Measurements from ENCODE around the gene CERS3. TPM values are rescaled to one million over a fixed set of nuclear protein-coding genes. Genes with fewer than 3 reads are reported as not detected.

Gene CERS3
- total and polyA plus RNA-seq, 4 donors: 0.10 to 0.23 (median 0.12) TPM; not detected in 1

GRCh38 chr15:100547961-100548360 is 19.2 kb upstream of the CERS3 start:
- Histone ChIP-seq H3K4me3 (no peak overlapping the region), H3K4me1 (ENCODE audit: control insufficient read depth in 5 of 5, insufficient read depth in 5 of 5, low read length in 5 of 5) (peaks cover 0 to 1% (median 0%) of the 10 kb centered on the region in 5 donors), H3K9me3 (ENCODE audit: control insufficient read depth in 4 of 4, insufficient read depth in 3 of 4, low read length in 3 of 4) (peaks cover 0 to 10% (median 0%) of the 10 kb centered on the region in 4 donors), H3K27me3 (ENCODE audit: control insufficient read depth in 3 of 3, insufficient read depth in 3 of 3, low read length in 2 of 3) (peaks cover 0 to 13% (median 6%) of the 10 kb centered on the region in 3 donors), H3K27ac (ENCODE audit: low read depth in 1 of 2, low read length in 1 of 2) (no peak overlapping the region), H3K36me3 (ENCODE audit: control insufficient read depth in 4 of 4, insufficient read depth in 4 of 4, low read length in 4 of 4) (no peaks in the 10 kb centered on the region), H3K9ac (ENCODE audit: insufficient read depth in 1 of 2, low read length in 2 of 2) (no peak overlapping the region)
- no peak for TF ChIP-seq CTCF (IDR thresholded peaks at IDR 0.05; ENCODE audit: control extremely low read depth, extremely low read depth)
- 81 to 89% methylated on average over 5 of the region's 5 CpGs for WGBS, 2 donors
- no peak for ATAC-seq (ENCODE audit: insufficient read depth, low FRiP score)
- DNase-seq: no peak

- ATAC-seq (ENCODE audit: insufficient read depth, low FRiP score): no peak
- TF ChIP-seq CTCF (IDR thresholded peaks at IDR 0.05; ENCODE audit: control extremely low read depth, extremely low read depth): no peak
- Histone ChIP-seq H3K4me1 (ENCODE audit: control insufficient read depth in 5 of 5, insufficient read depth in 5 of 5, low read length in 5 of 5) (peaks cover 0 to 1% (median 0%) of the 10 kb centered on the region in 5 donors), H3K9ac (ENCODE audit: insufficient read depth in 1 of 2, low read length in 2 of 2) (no peak overlapping the region), H3K27ac (ENCODE audit: low read depth in 1 of 2, low read length in 1 of 2) (no peak overlapping the region), H3K27me3 (ENCODE audit: control insufficient read depth in 3 of 3, insufficient read depth in 3 of 3, low read length in 2 of 3) (peaks cover 0 to 13% (median 6%) of the 10 kb centered on the region in 3 donors), H3K4me3 (no peak overlapping the region), H3K36me3 (ENCODE audit: control insufficient read depth in 4 of 4, insufficient read depth in 4 of 4, low read length in 4 of 4) (no peaks in the 10 kb centered on the region), H3K9me3 (ENCODE audit: control insufficient read depth in 4 of 4, insufficient read depth in 3 of 4, low read length in 3 of 4) (peaks cover 0 to 10% (median 0%) of the 10 kb centered on the region in 4 donors)
- 60 to 76% methylated on average over 6 of the region's 6 CpGs for WGBS, 2 donors
- no peak for DNase-seq
Observed at GRCh38 chr15:100544946-100545345, 16.2 kb upstream of the CERS3 start.

DNA sequence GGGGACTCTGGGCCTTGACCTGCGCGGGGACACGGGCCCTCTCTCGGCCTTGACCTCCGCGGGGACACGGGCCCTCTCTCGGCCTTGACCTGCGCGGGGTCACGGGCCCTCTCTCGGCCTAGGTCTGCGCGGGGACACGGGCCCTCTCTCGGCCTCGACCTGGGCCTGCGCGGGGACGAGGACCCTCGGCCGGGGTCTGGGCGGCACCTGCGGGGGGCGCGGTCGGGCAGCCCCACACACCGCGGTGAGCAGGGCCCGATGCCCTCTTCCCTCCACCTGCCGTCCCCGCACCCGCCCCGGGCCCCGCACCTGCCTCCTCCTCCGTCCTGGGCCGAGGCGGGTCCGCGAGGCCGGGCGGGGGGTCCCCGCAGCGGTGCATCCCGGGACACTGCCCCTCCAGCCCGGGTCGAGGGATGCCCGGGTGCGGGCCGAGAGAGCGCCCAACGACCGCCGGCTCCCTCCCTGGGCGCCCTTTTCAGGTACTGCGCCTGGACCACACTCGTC is 15.6 kb upstream of the CERS3 start:
- no peak overlapping the region for H3K27ac ChIP-seq (ENCODE audit: low read depth in 1 of 2, low read length in 1 of 2)
- DNase-seq: no peak
- H3K27me3 ChIP-seq (ENCODE audit: control insufficient read depth in 3 of 3, insufficient read depth in 3 of 3, low read length in 2 of 3): peaks cover 0 to 13% (median 6%) of the 10 kb centered on the region in 3 donors
- no peak overlapping the region for H3K4me3 ChIP-seq
- WGBS, 2 donors: 19 to 24% methylated on average over 45 to 57 of the region's 57 CpGs
- H3K9ac ChIP-seq (ENCODE audit: insufficient read depth in 1 of 2, low read length in 2 of 2): no peak overlapping the region
- H3K9me3 ChIP-seq (ENCODE audit: control insufficient read depth in 4 of 4, insufficient read depth in 3 of 4, low read length in 3 of 4): peaks cover 0 to 11% (median 0%) of the 10 kb centered on the region in 4 donors
- peaks cover 0 to 1% (median 0%) of the 10 kb centered on the region in 5 donors for H3K4me1 ChIP-seq (ENCODE audit: control insufficient read depth in 5 of 5, insufficient read depth in 5 of 5, low read length in 5 of 5)
- no peak for TF ChIP-seq CTCF (IDR thresholded peaks at IDR 0.05; ENCODE audit: control extremely low read depth, extremely low read depth)
- ATAC-seq (ENCODE audit: insufficient read depth, low FRiP score): no peak
- no peaks in the 10 kb centered on the region for H3K36me3 ChIP-seq (ENCODE audit: control insufficient read depth in 4 of 4, insufficient read depth in 4 of 4, low read length in 4 of 4)

GRCh38 chr15:100542290-100542689 is 13.5 kb upstream of the CERS3 start:
- DNase-seq: no peak
- peaks cover 0 to 13% (median 6%) of the 10 kb centered on the region in 3 donors for H3K27me3 ChIP-seq (ENCODE audit: control insufficient read depth in 3 of 3, insufficient read depth in 3 of 3, low read length in 2 of 3)
- no peak overlapping the region for H3K4me3 ChIP-seq
- WGBS, 2 donors: 94 to 97% methylated on average over 6 of the region's 6 CpGs
- no peak for TF ChIP-seq CTCF (IDR thresholded peaks at IDR 0.05; ENCODE audit: control extremely low read depth, extremely low read depth)
- H3K27ac ChIP-seq (ENCODE audit: low read depth in 1 of 2, low read length in 1 of 2): no peak overlapping the region
- no peak overlapping the region for H3K9ac ChIP-seq (ENCODE audit: insufficient read depth in 1 of 2, low read length in 2 of 2)
- no peaks in the 10 kb centered on the region for H3K36me3 ChIP-seq (ENCODE audit: control insufficient read depth in 4 of 4, insufficient read depth in 4 of 4, low read length in 4 of 4)
- no peak for ATAC-seq (ENCODE audit: insufficient read depth, low FRiP score)
- peaks cover 0 to 15% (median 0%) of the 10 kb centered on the region in 4 donors for H3K9me3 ChIP-seq (ENCODE audit: control insufficient read depth in 4 of 4, insufficient read depth in 3 of 4, low read length in 3 of 4)
- H3K4me1 ChIP-seq (ENCODE audit: control insufficient read depth in 5 of 5, insufficient read depth in 5 of 5, low read length in 5 of 5): peaks cover 0 to 4% (median 0%) of the 10 kb centered on the region in 5 donors

Data from lung (tissue), 12 donors.